K562 (cell line): ENCODE measurements around the gene AP3S2. TPM values are rescaled to one million over a fixed set of nuclear protein-coding genes. Genes with fewer than 3 reads are reported as not detected.
A peak's percentile ranks its signal among the peaks of the same experiment; 100 is the strongest.

Experiments used
- ATAC-seq: fragments of 200-7000 bp; cut with Tn5 transposase; 3 replicates; pipeline ENCODE4 v1.9.1; 2020; ENCODE audit warnings: moderate library complexity
- BruUV-seq: library from RNA; stranded (reverse); fragments of 400-500 nt; replicated peaks from 2 replicates; lab custom pipeline; 2021; lab: Mats Ljungman, UMichigan
- CTCF ChIA-PET: fragments of 300-600 bp; formaldehyde crosslinking; extraction: SDS; loops from one replicate; lab custom pipeline; 2021; ENCODE audit warnings: low intra/inter-chr PET ratio; lab: Yijun Ruan, JAX
- POLR2A ChIA-PET: fragments of 300-600, 350-650 bp; sonication (Branson Sonifier 250); formaldehyde crosslinking; extraction: SDS; loops from one replicate; lab custom pipeline; 2021; ENCODE audit warnings: antibody characterized with exemption, inconsistent platforms; lab: Yijun Ruan, JAX
- DNase-seq, 4 experiments: peaks; one replicate each; pipeline versions ENCODE4 v3.0.0 to v3.0.0-alpha.2; 2011 to 2018; ENCODE audit warnings: low spot score in 3 of 4, mixed read lengths in 3 of 4; ENCODE audit errors: extremely low read depth in 1 of 4
- FAIRE-seq: peaks from 2 replicates; lab custom pipeline; 2011; peaks lifted over from hg19 to GRCh38; lab: Jason Lieb, UNC
- H2AFZ ChIP-seq: 2 replicates; pipeline ENCODE4 v1.6.0; 2011; ENCODE audit warnings: low read depth, low read length, control low read depth, inconsistent platforms
- H3K27ac ChIP-seq: fragments of 200-600 bp; 3 replicates; pipeline ENCODE4 v1.8.0; 2011; ENCODE audit warnings: low read depth, mild to moderate bottlenecking, control low read depth, inconsistent platforms, low read length, moderate library complexity, mixed read lengths; ENCODE audit errors: extremely low read depth
- H3K27me3 ChIP-seq, 2 experiments: fragments of 300-600 bp in 1 of 2; 2 replicates in 1 of 2; 3 replicates in 1 of 2; pipeline versions ENCODE4 v1.6.0 to v1.8.0; 2011; ENCODE audit warnings: inconsistent platforms in 2 of 2, low read length in 2 of 2, mild to moderate bottlenecking in 1 of 2, mixed read lengths in 1 of 2, moderate library complexity in 1 of 2; ENCODE audit not compliant: control insufficient read depth in 2 of 2, insufficient read depth in 2 of 2
- H3K36me3 ChIP-seq: fragments of 300-600 bp; 3 replicates; pipeline ENCODE4 v1.8.0; 2011; ENCODE audit warnings: mild to moderate bottlenecking, low read length, inconsistent platforms; ENCODE audit not compliant: control insufficient read depth, insufficient read depth
- H3K4me1 ChIP-seq, 2 experiments: fragments of 200-600 bp in 1 of 2; replicated peaks in 1 of 2; 2 replicates in 1 of 2; 3 replicates in 1 of 2; pipeline versions ENCODE4 v1.5.1 to v1.8.0; 2011; ENCODE audit warnings: inconsistent platforms in 2 of 2, low read length in 2 of 2, mild to moderate bottlenecking in 1 of 2, mixed read lengths in 1 of 2, moderate library complexity in 1 of 2; ENCODE audit not compliant: control insufficient read depth in 2 of 2, insufficient read depth in 2 of 2
- H3K4me2 ChIP-seq: 2 replicates; pipeline ENCODE4 v1.6.1; 2011; ENCODE audit warnings: low read length, control low read depth, inconsistent platforms, mixed read lengths; ENCODE audit not compliant: insufficient read depth
- H3K4me3 ChIP-seq: fragments of 200-600 bp; sonication (generic), shearing (Covaris generic); 2 replicates; pipeline ENCODE4 v1.5.1; 2016; ENCODE audit warnings: control low read depth, inconsistent platforms
- H3K79me2 ChIP-seq: fragments of 200-600 bp; 3 replicates; pipeline ENCODE4 v1.8.0; 2011; ENCODE audit warnings: low read length, inconsistent platforms; ENCODE audit not compliant: control insufficient read depth, insufficient read depth
- H3K9ac ChIP-seq, 2 experiments: 2 replicates each; pipeline versions ENCODE4 v1.6.0 to v1.6.1; 2011; ENCODE audit warnings: low read depth in 2 of 2, low read length in 2 of 2, control low read depth in 1 of 2, inconsistent platforms in 1 of 2, mild to moderate bottlenecking in 1 of 2, mixed read lengths in 1 of 2; ENCODE audit not compliant: insufficient read depth in 1 of 2
- H3K9me1 ChIP-seq: one replicate; pipeline ENCODE4 v1.6.0; 2011; ENCODE audit warnings: inconsistent platforms, mild to moderate bottlenecking, low read length, moderate library complexity; ENCODE audit not compliant: control insufficient read depth, insufficient read depth
- H3K9me3 ChIP-seq: replicated peaks from 2 replicates; pipeline ENCODE4 v1.5.1; 2011; ENCODE audit warnings: low read depth, low read length, inconsistent platforms; ENCODE audit not compliant: control insufficient read depth, insufficient read depth
- H4K20me1 ChIP-seq: replicated peaks from 2 replicates; pipeline ENCODE4 v1.6.1; 2011; ENCODE audit warnings: low read length, inconsistent platforms, mixed read lengths; ENCODE audit not compliant: control insufficient read depth, insufficient read depth
- EGR1 ChIP-seq: fragments of 450-650 bp; conservative IDR thresholded peaks from 2 replicates; pipeline ENCODE4 v1.6.1; 2017; ENCODE audit warnings: mild to moderate bottlenecking
- HOXB6 ChIP-seq: fragments of 250-450 bp; sonication (Bioruptor Pico); IDR thresholded peaks from 2 replicates; pipeline ENCODE4 v1.5.1; 2022; ENCODE audit warnings: mild to moderate bottlenecking, borderline replicate concordance
- MCM7 ChIP-seq, 2 experiments: fragments of 450-650 bp; IDR thresholded peaks; 2 replicates each; pipeline ENCODE4 v1.6.1; 2016 to 2018
- POLR2G ChIP-seq: fragments of 200-400 bp; formaldehyde crosslinking; IDR thresholded peaks from 2 replicates; pipeline ENCODE4 v1.6.1; 2017; ENCODE audit warnings: low read depth, mild to moderate bottlenecking, antibody characterized with exemption, low read length, moderate library complexity
- SP1 ChIP-seq: sonication (generic); formaldehyde crosslinking; IDR thresholded peaks from 2 replicates; pipeline ENCODE4 v1.8.1; 2022; ENCODE audit warnings: mild to moderate bottlenecking, missing genetic modification reagents
- ZFX ChIP-seq: sonication (generic); formaldehyde crosslinking; IDR thresholded peaks from 2 replicates; pipeline ENCODE4 v1.8.0; 2022; ENCODE audit warnings: mild to moderate bottlenecking, missing genetic modification reagents, moderate library complexity
- WGBS: fragments of 100-300 bp; shearing (Covaris generic); methylation state at CpG from one replicate; pipeline ENCODE4 v1.1.6; 2016; ENCODE audit warnings: low coverage, mixed read lengths; ENCODE audit not compliant: insufficient coverage; ENCODE audit errors: missing lambda C conversion rate; 5-methylcytosine and 5-hydroxymethylcytosine counted together
- in situ Hi-C: fragments of 300-500 bp; cut with MboI; formaldehyde crosslinking; loops from 4 replicates; pipeline ENCODE4 v1.15.0; 2018; ENCODE audit warnings: inconsistent platforms, mixed read lengths
- intact Hi-C: fragments of 100-400 bp; cut with micrococcal nuclease; formaldehyde crosslinking; loops from 2 replicates; pipeline ENCODE4 v1.14.2; 2022
- polyA plus RNA-seq, 8 experiments: library from polyadenylated mRNA; depleted of rRNA in 4 of 8; stranded (reverse) in 5 of 8; unstranded in 3 of 8; fragments of >200 nt; fragmentation: Nextera tagmentation in 2 of 8; fragmentation: Illumina TruSeq in 1 of 8; extraction: Ambion mirVana in 2 of 8; extraction: Trizol in 1 of 8; gene quantifications; 2 replicates each; pipeline versions ENCODE4 v1.2.1 to v1.2.3, GENCODE V29; 2011 to 2014; ENCODE audit warnings: inconsistent platforms in 1 of 8, missing spikeins in 1 of 8
- total RNA-seq, 7 experiments: library from RNA; depleted of rRNA in 6 of 7; stranded (reverse); fragments of >200 nt in 6 of 7; fragmentation: Illumina TruSeq in 2 of 7; extraction: Trizol in 2 of 7; gene quantifications; 2 replicates each; pipeline versions ENCODE4 v1.2.1 to v1.2.3, GENCODE V29; 2011 to 2021; ENCODE audit warnings: low replicate concordance in 1 of 7
- TF ChIP-seq, protein P1 (sequence below): sonication (generic); formaldehyde crosslinking; IDR thresholded peaks from 2 replicates; pipeline ENCODE4 v1.9.0; 2022; ENCODE audit warnings: mild to moderate bottlenecking, missing genetic modification reagents

Gene AP3S2
- total and polyA plus RNA-seq, 9 of the 15 experiments (the other 6 are each of a cell fraction or from before 2014, with no cell fraction given) = 16.4 to 54.1 (median 37.4) TPM

DNA sequence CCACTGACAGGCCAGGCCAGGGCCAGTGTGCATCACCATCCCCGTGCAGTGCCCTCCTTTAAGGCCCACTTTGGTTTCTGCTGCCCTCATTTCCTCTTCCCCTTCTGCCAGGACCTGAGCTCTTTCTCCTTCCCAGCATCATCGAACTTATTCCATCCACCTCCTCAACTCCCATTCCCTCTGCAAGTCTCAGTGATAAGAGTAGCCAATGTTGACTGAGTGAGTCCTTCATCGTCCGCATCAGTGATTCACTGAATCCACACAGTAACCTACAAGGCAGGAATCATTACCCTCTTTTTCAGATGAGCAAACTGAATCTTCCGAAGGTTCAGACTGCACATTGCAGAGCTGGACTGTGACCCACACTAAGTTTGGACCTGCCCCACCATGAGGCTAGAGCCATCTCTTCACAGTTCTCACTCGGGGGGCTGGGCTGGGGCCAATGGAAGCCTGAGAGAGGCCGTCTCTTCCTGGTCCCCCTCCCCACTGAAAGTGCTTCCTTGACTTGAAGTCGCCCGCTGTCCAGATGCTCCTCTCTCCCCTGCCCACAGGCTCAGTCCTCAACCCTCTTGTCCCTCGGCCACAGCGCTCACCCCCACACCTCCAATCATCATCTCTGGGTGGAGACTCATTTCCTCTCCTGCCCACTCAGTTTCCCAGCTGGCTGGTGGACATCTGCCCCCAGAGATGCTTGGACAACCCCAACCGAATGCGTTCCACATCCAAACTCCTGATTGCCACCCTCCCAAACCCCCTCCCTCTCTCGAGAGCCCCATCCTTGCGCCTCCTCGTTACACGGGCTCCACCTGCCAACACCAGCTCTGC, 64.0 kb downstream of the AP3S2 start:
- ChIA-PET CTCF (no interaction called here), POLR2A (interaction anchor here (0.5 kb wide), 1 partner anchor 1159 kb away, joined by 3 read pairs; no protein-coding TSS in a partner anchor)
- WGBS = 49% methylated on average over 15 of the region's 17 CpGs
- FAIRE-seq (no peak), ATAC-seq (no peak), DNase-seq (no peak)
- no TSS peak for BruUV-seq
- H3K79me2 ChIP-seq = no peaks in the 10 kb centered on the region
- TF ChIP-seq, protein P1, sequence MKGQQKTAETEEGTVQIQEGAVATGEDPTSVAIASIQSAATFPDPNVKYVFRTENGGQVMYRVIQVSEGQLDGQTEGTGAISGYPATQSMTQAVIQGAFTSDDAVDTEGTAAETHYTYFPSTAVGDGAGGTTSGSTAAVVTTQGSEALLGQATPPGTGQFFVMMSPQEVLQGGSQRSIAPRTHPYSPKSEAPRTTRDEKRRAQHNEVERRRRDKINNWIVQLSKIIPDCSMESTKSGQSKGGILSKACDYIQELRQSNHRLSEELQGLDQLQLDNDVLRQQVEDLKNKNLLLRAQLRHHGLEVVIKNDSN (CRISPR knock-in tag) = no peak
- TF ChIP-seq POLR2G (0 out of 2 replicates have a peak, but pooled peaks have one; percentile 12), SP1 (no peak), MCM7 (IDR thresholded peaks at IDR 0.05) (no peak), ZFX (no peak), EGR1 (peak; percentile 49), HOXB6 (CRISPR knock-in tag) (no peak)
- no peaks in the 10 kb centered on the region for H3K9me3 ChIP-seq
- H3K4me1 ChIP-seq = peaks cover 5 to 12% of the 10 kb centered on the region in 2 experiments; a peak in 4 of 5 replicates
- H3K4me3 ChIP-seq = no peak overlapping the region
- no peaks in the 10 kb centered on the region for H4K20me1 ChIP-seq
- intact Hi-C loops = no loop called here
- H2AFZ ChIP-seq = no peak overlapping the region
- peaks cover 24% of the 10 kb centered on the region; the same call in 1 of the 3 replicates for H3K36me3 ChIP-seq
- no peak overlapping the region for H3K9ac ChIP-seq
- no peak overlapping the region for H3K4me2 ChIP-seq
- H3K9me1 ChIP-seq = no peaks in the 10 kb centered on the region
- in situ Hi-C loops = no loop called here
- H3K27ac ChIP-seq = no peak overlapping the region
- H3K27me3 ChIP-seq = no peaks in the 10 kb centered on the region
